Astrocyte of the cerebellum (primary cell): ENCODE measurements around the gene SLC13A5.

ENCODE experiments used
- DNase-seq: peaks from one replicate; pipeline ENCODE4 v3.0.0-alpha.2; 2011; ENCODE audit warnings: low read depth
- H3K4me3 ChIP-seq: 2 replicates; pipeline ENCODE4 v1.5.1; 2011; ENCODE audit warnings: mild to moderate bottlenecking, low read depth, low read length, moderate library complexity
- CTCF ChIP-seq: IDR thresholded peaks from 2 replicates; pipeline ENCODE4 v1.5.1; 2012; ENCODE audit warnings: low read length, low read depth, moderate library complexity, mild to moderate bottlenecking; ENCODE audit errors: missing control alignments
- in situ Hi-C: cut with HindIII; loops from 2 replicates; pipeline ENCODE4 v1.10.0; 2017; ENCODE audit warnings: low sequenced_read_pairs

SLC13A5 gene

GRCh38 chr17:6683730-6684459, 29.3 kb downstream of the SLC13A5 start:
- in situ Hi-C loops: loop anchor here (25.0 kb wide), 1 partner anchor 178 kb away; no protein-coding TSS in a partner anchor
- no peak for DNase-seq
- TF ChIP-seq CTCF: no peak
- H3K4me3 ChIP-seq: no peak overlapping the region

- no peak overlapping the region for H3K4me3 ChIP-seq
- in situ Hi-C loops: loop anchor here (25.0 kb wide), 1 partner anchor 179 kb away; no protein-coding TSS in a partner anchor
- no peak for DNase-seq
- TF ChIP-seq CTCF: no peak
Measured at GRCh38 chr17:6683081-6683684, 30.0 kb downstream of the SLC13A5 start.

- H3K4me3 ChIP-seq: no peak overlapping the region
- in situ Hi-C loops: loop anchor here (25.0 kb wide), 1 partner anchor 180 kb away; no protein-coding TSS in a partner anchor
- no peak for DNase-seq
- no peak for TF ChIP-seq CTCF
Measured at GRCh38 chr17:6682339-6682738, 30.8 kb downstream of the SLC13A5 start.

- in situ Hi-C loops: loop anchor here (25.0 kb wide), 1 partner anchor 181 kb away; no protein-coding TSS in a partner anchor
- no peak for DNase-seq
- no peak overlapping the region for H3K4me3 ChIP-seq
- TF ChIP-seq CTCF: no peak
Measured at GRCh38 chr17:6681671-6682070, 31.5 kb downstream of the SLC13A5 start.

- no peak overlapping the region for H3K4me3 ChIP-seq
- DNase-seq: no peak
- in situ Hi-C loops: loop anchor here (25.0 kb wide), 1 partner anchor 181 kb away; no protein-coding TSS in a partner anchor
- TF ChIP-seq CTCF: no peak
Measured at GRCh38 chr17:6681176-6681575, 32.0 kb downstream of the SLC13A5 start.

- no peak overlapping the region for H3K4me3 ChIP-seq
- in situ Hi-C loops: loop anchor here (25.0 kb wide), 1 partner anchor 183 kb away; no protein-coding TSS in a partner anchor
- no peak for TF ChIP-seq CTCF
- no peak for DNase-seq
Measured at GRCh38 chr17:6679241-6679640, 33.9 kb downstream of the SLC13A5 start.
